GM12878 (cell line): ENCODE measurements around the gene ADAMTSL1. TPM values are rescaled to one million over a fixed set of nuclear protein-coding genes. Genes with fewer than 3 reads are reported as not detected.

Source experiments
- ATAC-seq: fragments of 200-7000 bp; cut with Tn5 transposase; 3 replicates; pipeline ENCODE4 v1.9.1; 2020; ENCODE audit warnings: mild to moderate bottlenecking, moderate library complexity
- BruUV-seq: library from RNA; stranded (reverse); fragments of 400-500 nt; replicated peaks from 2 replicates; lab custom pipeline; 2021; lab: Mats Ljungman, UMichigan
- CTCF ChIA-PET: fragments of 300-600 bp; sonication (Branson Sonifier 250); formaldehyde crosslinking; extraction: SDS; loops from one replicate; lab custom pipeline; 2021; ENCODE audit warnings: inconsistent platforms; lab: Yijun Ruan, JAX
- POLR2A ChIA-PET: fragments of 350-600 bp; formaldehyde crosslinking; extraction: SDS; loops from one replicate; lab custom pipeline; 2021; ENCODE audit warnings: inconsistent platforms; lab: Charles Lee
- RAD21 ChIA-PET: fragments of 300-600 bp; sonication (Branson Sonifier 250); formaldehyde crosslinking; loops from one replicate; lab custom pipeline; 2023; ENCODE audit warnings: antibody characterized with exemption; ENCODE audit not compliant: unreplicated experiment; lab: Charles Lee
- SMC1A ChIA-PET: fragments of 300-600 bp; sonication (Branson Sonifier 250); formaldehyde crosslinking; loops from one replicate; lab custom pipeline; 2023; ENCODE audit not compliant: unreplicated experiment, uncharacterized antibody; lab: Charles Lee
- DNase-seq: peaks from one replicate; pipeline ENCODE4 v3.0.0-alpha.2; 2011; ENCODE audit warnings: low read depth, low spot score
- FAIRE-seq: peaks from 3 replicates; lab custom pipeline; 2011; peaks lifted over from hg19 to GRCh38; lab: Jason Lieb, UNC
- H2AFZ ChIP-seq: 2 replicates; pipeline ENCODE4 v1.6.0; 2011; ENCODE audit warnings: low read depth, low read length, control low read depth; ENCODE audit not compliant: control insufficient read depth
- H3K27ac ChIP-seq: 2 replicates; pipeline ENCODE4 v1.5.1; 2011; ENCODE audit warnings: control low read depth; ENCODE audit not compliant: control insufficient read depth, insufficient read depth
- H3K27me3 ChIP-seq, 2 experiments: replicated peaks in 1 of 2; 2 replicates each; pipeline versions ENCODE4 v1.6.0 to v1.6.1; 2011; ENCODE audit warnings: low read length in 1 of 2; ENCODE audit not compliant: control insufficient read depth in 2 of 2, insufficient read depth in 2 of 2
- H3K36me3 ChIP-seq, 2 experiments: 2 replicates each; pipeline ENCODE4 v1.5.1; 2011; ENCODE audit warnings: low read length in 1 of 2; ENCODE audit not compliant: control insufficient read depth in 2 of 2, insufficient read depth in 2 of 2
- H3K4me1 ChIP-seq: 2 replicates; pipeline ENCODE4 v1.6.1; 2011; ENCODE audit warnings: mild to moderate bottlenecking, low read length, moderate library complexity, mixed read lengths; ENCODE audit not compliant: control insufficient read depth, insufficient read depth
- H3K4me2 ChIP-seq: 2 replicates; pipeline ENCODE4 v1.6.0; 2011; ENCODE audit warnings: control low read depth; ENCODE audit not compliant: control insufficient read depth, insufficient read depth
- H3K4me3 ChIP-seq: fragments of 200-600 bp; sonication (generic); 2 replicates; pipeline ENCODE4 v1.5.1; 2016
- H3K79me2 ChIP-seq: 2 replicates; pipeline ENCODE4 v1.6.0; 2011; ENCODE audit warnings: low read length; ENCODE audit not compliant: control insufficient read depth, insufficient read depth
- H3K9ac ChIP-seq: 2 replicates; pipeline ENCODE4 v1.8.0; 2011; ENCODE audit warnings: low read length, control low read depth, mixed read lengths; ENCODE audit not compliant: control insufficient read depth, insufficient read depth
- H3K9me3 ChIP-seq: replicated peaks from 3 replicates; pipeline ENCODE4 v1.5.1; 2011; ENCODE audit warnings: mild to moderate bottlenecking, low read length; ENCODE audit not compliant: control insufficient read depth, insufficient read depth
- H4K20me1 ChIP-seq: 2 replicates; pipeline ENCODE4 v1.6.0; 2011; ENCODE audit not compliant: control insufficient read depth, insufficient read depth
- CBFB ChIP-seq: IDR thresholded peaks from 2 replicates; pipeline ENCODE4 v1.6.1; 2016; ENCODE audit warnings: antibody characterized with exemption, low read depth
- CHD1 ChIP-seq: IDR thresholded peaks from 2 replicates; pipeline ENCODE4 v1.6.1; 2012; ENCODE audit warnings: low read depth, low read length, improper control_type of control experiment
- EED ChIP-seq: sonication (generic); IDR thresholded peaks from 2 replicates; pipeline ENCODE4 v1.6.1; 2016; ENCODE audit warnings: antibody characterized with exemption, low read depth
- EZH2 ChIP-seq: IDR thresholded peaks from 2 replicates; pipeline ENCODE4 v1.6.1; 2012; ENCODE audit warnings: low read depth, mild to moderate bottlenecking, control low read depth, inconsistent platforms, low read length, borderline replicate concordance; ENCODE audit not compliant: control insufficient read depth
- GABPA ChIP-seq: IDR thresholded peaks from 2 replicates; pipeline ENCODE4 v1.6.1; 2014; ENCODE audit warnings: antibody characterized with exemption, low read depth, mild to moderate bottlenecking, inconsistent platforms
- GATAD2B ChIP-seq: fragments of 450-650 bp; conservative IDR thresholded peaks from 2 replicates; pipeline ENCODE4 v1.6.1; 2017; ENCODE audit warnings: low read depth, mild to moderate bottlenecking, moderate library complexity
- MYC ChIP-seq: IDR thresholded peaks from 2 replicates; pipeline ENCODE4 v1.6.1; 2011; ENCODE audit warnings: mild to moderate bottlenecking, low read length, moderate library complexity, inconsistent platforms; ENCODE audit not compliant: insufficient read depth, insufficient replicate concordance, insufficient read length, severe bottlenecking
- RELA ChIP-seq: fragments of 450-650 bp; IDR thresholded peaks from 2 replicates; pipeline ENCODE4 v1.8.0; 2014; ENCODE audit warnings: borderline replicate concordance; ENCODE audit not compliant: partially characterized antibody
- RUNX3 ChIP-seq: IDR thresholded peaks from 2 replicates; pipeline ENCODE4 v1.6.1; 2012; ENCODE audit warnings: low read length, inconsistent platforms
- SUPT20H ChIP-seq: IDR thresholded peaks from 2 replicates; pipeline ENCODE4 v1.6.1; 2011; ENCODE audit warnings: low read depth, mild to moderate bottlenecking, low read length, moderate library complexity, borderline replicate concordance; ENCODE audit not compliant: control insufficient read depth
- TAF1 ChIP-seq: IDR thresholded peaks from 2 replicates; pipeline ENCODE4 v1.6.1; 2011; ENCODE audit warnings: mild to moderate bottlenecking, low read depth, low read length, borderline replicate concordance
- WGBS: methylation state at CpG from one replicate; pipeline ENCODE4 v1.1.6; 2016; ENCODE audit warnings: low lambda C conversion rate; ENCODE audit not compliant: insufficient replicate concordance, insufficient coverage; ENCODE audit errors: missing lambda C conversion rate; 5-methylcytosine and 5-hydroxymethylcytosine counted together
- in situ Hi-C: fragments of 300-500 bp; cut with MboI; formaldehyde crosslinking; loops from 9 replicates; pipeline ENCODE4 v1.14.3; 2018; ENCODE audit warnings: mixed read lengths
- intact Hi-C: fragments of 100-400 bp; cut with micrococcal nuclease; formaldehyde crosslinking; loops from one replicate; pipeline ENCODE4 v1.14.2; 2022; ENCODE audit not compliant: unreplicated experiment
- polyA plus RNA-seq, 11 experiments: library from polyadenylated mRNA; depleted of rRNA in 4 of 11; unstranded in 6 of 11; stranded (reverse) in 5 of 11; fragments of >200 nt; fragmentation: Nextera tagmentation in 4 of 11; fragmentation: Illumina TruSeq in 1 of 11; extraction: Ambion mirVana in 4 of 11; extraction: Trizol in 1 of 11; gene quantifications; 1 replicate in 1 of 11; 2 replicates in 10 of 11; pipeline versions ENCODE4 v1.2.1 to v1.2.3, GENCODE V29; 2011 to 2016; ENCODE audit warnings: inconsistent platforms in 2 of 11, missing spikeins in 2 of 11, low read depth in 1 of 11
- total RNA-seq, 4 experiments: library from RNA; depleted of rRNA in 3 of 4; stranded (reverse); fragments of >200 nt in 3 of 4; fragmentation: Illumina TruSeq in 1 of 4; extraction: Trizol in 1 of 4; gene quantifications; 2 replicates each; pipeline versions ENCODE4 v1.2.1 to v1.2.3, GENCODE V29; 2013 to 2021
- TF ChIP-seq, protein P1 (sequence below): fragments of 450-650 bp; IDR thresholded peaks from 2 replicates; pipeline ENCODE4 v1.6.1; 2018; ENCODE audit warnings: mild to moderate bottlenecking, low read depth, moderate library complexity; ENCODE audit not compliant: partially characterized antibody
- TF ChIP-seq, protein P2 (sequence below): fragments of 450-650 bp; formaldehyde crosslinking; IDR thresholded peaks from 2 replicates; pipeline ENCODE4 v1.4.0; 2022; ENCODE audit warnings: mild to moderate bottlenecking, moderate library complexity
- TF ChIP-seq, protein P3 (sequence below): fragments of 450-650 bp; IDR thresholded peaks from 2 replicates; pipeline ENCODE4 v1.6.1; 2017; ENCODE audit warnings: mild to moderate bottlenecking, low read depth, inconsistent platforms; ENCODE audit not compliant: poor library complexity, severe bottlenecking

Gene ADAMTSL1
- total and polyA plus RNA-seq, 10 of the 15 experiments (the other 5 are each of a cell fraction or from before 2014, with no cell fraction given) = 0.01 to 0.10 (median 0.07) TPM; not detected in 6

DNA sequence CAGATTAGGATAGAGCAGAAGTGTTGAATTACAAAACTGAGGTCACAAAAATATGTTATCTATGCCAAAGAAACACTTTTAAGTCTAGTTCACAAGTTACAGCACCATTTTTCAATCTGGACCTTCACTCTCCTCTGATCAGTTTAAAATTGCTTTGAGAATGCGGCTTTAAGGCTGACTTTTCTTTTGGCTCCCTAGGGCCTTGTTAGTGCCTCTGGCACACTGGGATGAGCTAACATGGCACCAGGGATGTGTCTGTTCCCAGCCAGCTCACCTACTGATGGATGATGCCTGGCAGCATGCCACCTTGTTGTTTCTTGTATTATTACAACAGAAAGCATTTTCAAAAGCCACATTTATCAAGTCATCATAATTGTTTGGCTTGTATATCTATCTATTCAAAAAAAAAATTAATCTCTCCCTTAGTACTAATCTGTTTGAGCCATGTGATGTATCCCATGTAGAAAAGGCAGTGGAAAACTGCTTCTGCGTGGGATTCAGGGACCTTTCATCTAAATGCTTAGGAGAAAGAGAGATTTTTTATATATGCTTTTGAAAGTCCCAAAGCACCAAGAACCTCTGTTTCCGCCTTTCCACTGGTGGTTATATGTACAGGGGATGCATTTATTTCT lies 46.6 kb downstream of the ADAMTSL1 start:
- no peaks in the 10 kb centered on the region for H3K79me2 ChIP-seq
- RAD21 ChIA-PET = no interaction called here
- no peak overlapping the region for H3K27ac ChIP-seq
- no peaks in the 10 kb centered on the region for H3K9me3 ChIP-seq
- H3K4me3 ChIP-seq = no peak overlapping the region
- ATAC-seq (no peak), FAIRE-seq (no peak), DNase-seq (no peak)
- in situ Hi-C loops (no loop called here), intact Hi-C loops (no loop called here)
- H2AFZ ChIP-seq = no peak overlapping the region
- POLR2A ChIA-PET = no interaction called here
- 38% methylated on average over 3 of the region's 3 CpGs for WGBS
- no peaks in the 10 kb centered on the region for H3K36me3 ChIP-seq
- CTCF ChIA-PET = no interaction called here
- no peaks in the 10 kb centered on the region for H3K4me1 ChIP-seq
- no peaks in the 10 kb centered on the region for H4K20me1 ChIP-seq
- BruUV-seq = no TSS peak
- no peaks in the 10 kb centered on the region for H3K27me3 ChIP-seq
- no peak overlapping the region for H3K4me2 ChIP-seq
- H3K9ac ChIP-seq = no peak overlapping the region
- SMC1A ChIA-PET = no interaction called here
- TF ChIP-seq TAF1 = no peak
- no peak for TF ChIP-seq EED
- no peak for TF ChIP-seq RELA
- TF ChIP-seq, protein P1, sequence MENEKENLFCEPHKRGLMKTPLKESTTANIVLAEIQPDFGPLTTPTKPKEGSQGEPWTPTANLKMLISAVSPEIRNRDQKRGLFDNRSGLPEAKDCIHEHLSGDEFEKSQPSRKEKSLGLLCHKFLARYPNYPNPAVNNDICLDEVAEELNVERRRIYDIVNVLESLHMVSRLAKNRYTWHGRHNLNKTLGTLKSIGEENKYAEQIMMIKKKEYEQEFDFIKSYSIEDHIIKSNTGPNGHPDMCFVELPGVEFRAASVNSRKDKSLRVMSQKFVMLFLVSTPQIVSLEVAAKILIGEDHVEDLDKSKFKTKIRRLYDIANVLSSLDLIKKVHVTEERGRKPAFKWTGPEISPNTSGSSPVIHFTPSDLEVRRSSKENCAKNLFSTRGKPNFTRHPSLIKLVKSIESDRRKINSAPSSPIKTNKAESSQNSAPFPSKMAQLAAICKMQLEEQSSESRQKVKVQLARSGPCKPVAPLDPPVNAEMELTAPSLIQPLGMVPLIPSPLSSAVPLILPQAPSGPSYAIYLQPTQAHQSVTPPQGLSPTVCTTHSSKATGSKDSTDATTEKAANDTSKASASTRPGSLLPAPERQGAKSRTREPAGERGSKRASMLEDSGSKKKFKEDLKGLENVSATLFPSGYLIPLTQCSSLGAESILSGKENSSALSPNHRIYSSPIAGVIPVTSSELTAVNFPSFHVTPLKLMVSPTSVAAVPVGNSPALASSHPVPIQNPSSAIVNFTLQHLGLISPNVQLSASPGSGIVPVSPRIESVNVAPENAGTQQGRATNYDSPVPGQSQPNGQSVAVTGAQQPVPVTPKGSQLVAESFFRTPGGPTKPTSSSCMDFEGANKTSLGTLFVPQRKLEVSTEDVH = no peak
- TF ChIP-seq, protein P2, sequence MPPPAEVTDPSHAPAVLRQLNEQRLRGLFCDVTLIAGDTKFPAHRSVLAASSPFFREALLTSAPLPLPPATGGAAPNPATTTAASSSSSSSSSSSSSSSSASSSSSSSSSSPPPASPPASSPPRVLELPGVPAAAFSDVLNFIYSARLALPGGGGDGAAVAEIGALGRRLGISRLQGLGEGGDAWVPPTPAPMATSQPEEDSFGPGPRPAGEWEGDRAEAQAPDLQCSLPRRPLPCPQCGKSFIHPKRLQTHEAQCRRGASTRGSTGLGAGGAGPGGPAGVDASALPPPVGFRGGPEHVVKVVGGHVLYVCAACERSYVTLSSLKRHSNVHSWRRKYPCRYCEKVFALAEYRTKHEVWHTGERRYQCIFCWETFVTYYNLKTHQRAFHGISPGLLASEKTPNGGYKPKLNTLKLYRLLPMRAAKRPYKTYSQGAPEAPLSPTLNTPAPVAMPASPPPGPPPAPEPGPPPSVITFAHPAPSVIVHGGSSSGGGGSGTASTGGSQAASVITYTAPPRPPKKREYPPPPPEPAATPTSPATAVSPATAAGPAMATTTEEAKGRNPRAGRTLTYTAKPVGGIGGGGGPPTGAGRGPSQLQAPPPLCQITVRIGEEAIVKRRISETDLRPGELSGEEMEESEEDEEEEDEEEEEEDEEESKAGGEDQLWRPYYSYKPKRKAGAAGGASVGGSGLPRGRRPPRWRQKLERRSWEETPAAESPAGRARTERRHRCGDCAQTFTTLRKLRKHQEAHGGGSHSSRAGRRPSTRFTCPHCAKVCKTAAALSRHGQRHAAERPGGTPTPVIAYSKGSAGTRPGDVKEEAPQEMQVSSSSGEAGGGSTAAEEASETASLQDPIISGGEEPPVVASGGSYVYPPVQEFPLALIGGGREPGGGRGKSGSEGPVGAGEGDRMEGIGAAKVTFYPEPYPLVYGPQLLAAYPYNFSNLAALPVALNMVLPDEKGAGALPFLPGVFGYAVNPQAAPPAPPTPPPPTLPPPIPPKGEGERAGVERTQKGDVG = no peak
- TF ChIP-seq GABPA = no peak
- no peak for TF ChIP-seq MYC
- TF ChIP-seq, protein P3, sequence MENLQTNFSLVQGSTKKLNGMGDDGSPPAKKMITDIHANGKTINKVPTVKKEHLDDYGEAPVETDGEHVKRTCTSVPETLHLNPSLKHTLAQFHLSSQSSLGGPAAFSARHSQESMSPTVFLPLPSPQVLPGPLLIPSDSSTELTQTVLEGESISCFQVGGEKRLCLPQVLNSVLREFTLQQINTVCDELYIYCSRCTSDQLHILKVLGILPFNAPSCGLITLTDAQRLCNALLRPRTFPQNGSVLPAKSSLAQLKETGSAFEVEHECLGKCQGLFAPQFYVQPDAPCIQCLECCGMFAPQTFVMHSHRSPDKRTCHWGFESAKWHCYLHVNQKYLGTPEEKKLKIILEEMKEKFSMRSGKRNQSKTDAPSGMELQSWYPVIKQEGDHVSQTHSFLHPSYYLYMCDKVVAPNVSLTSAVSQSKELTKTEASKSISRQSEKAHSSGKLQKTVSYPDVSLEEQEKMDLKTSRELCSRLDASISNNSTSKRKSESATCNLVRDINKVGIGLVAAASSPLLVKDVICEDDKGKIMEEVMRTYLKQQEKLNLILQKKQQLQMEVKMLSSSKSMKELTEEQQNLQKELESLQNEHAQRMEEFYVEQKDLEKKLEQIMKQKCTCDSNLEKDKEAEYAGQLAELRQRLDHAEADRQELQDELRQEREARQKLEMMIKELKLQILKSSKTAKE = no peak
- TF ChIP-seq CHD1 = no peak
- TF ChIP-seq CBFB = no peak
- TF ChIP-seq GATAD2B = no peak
- no peak for TF ChIP-seq SUPT20H
- no peak for TF ChIP-seq EZH2
- TF ChIP-seq RUNX3 = no peak
